HEK293 (cell line): ENCODE data around the gene E4F1.
A peak's percentile ranks its signal among the peaks of the same experiment; 100 is the strongest.

Experiments
- CTCF ChIA-PET: fragments of 350-600 bp; formaldehyde crosslinking; extraction: SDS; loops from one replicate; lab custom pipeline; 2021; ENCODE audit warnings: antibody characterized with exemption; lab: Yijun Ruan, JAX
- POLR2A ChIA-PET: fragments of 300-600 bp; formaldehyde crosslinking; extraction: SDS; loops from one replicate; lab custom pipeline; 2020; ENCODE audit warnings: antibody characterized with exemption, inconsistent platforms; lab: Yijun Ruan, JAX
- H3K27ac ChIP-seq: fragments of 200-500 bp; sonication (Bioruptor generic); 2 replicates; pipeline ENCODE4 v1.5.1; 2014; ENCODE audit warnings: low read depth, low read length, control low read depth, inconsistent platforms; ENCODE audit errors: extremely low read depth
- H3K36me3 ChIP-seq, 2 experiments: fragments of 200-500 bp in 1 of 2; sonication (Bioruptor generic) in 1 of 2; 1 replicate in 1 of 2; 2 replicates in 1 of 2; pipeline ENCODE4 v1.5.1; 2014 to 2017; ENCODE audit warnings: inconsistent platforms in 2 of 2, low read length in 2 of 2; ENCODE audit not compliant: control insufficient read depth in 2 of 2, insufficient read depth in 1 of 2
- H3K4me1 ChIP-seq: fragments of 200-500 bp; sonication (Bioruptor generic); 2 replicates; pipeline ENCODE4 v1.5.1; 2014; ENCODE audit warnings: mild to moderate bottlenecking, low read length, inconsistent platforms; ENCODE audit not compliant: control insufficient read depth, insufficient read depth
- H3K4me3 ChIP-seq: 2 replicates; pipeline ENCODE4 v1.5.1; 2011; ENCODE audit warnings: low read depth, mild to moderate bottlenecking, control low read depth, low read length, moderate library complexity
- H3K9me3 ChIP-seq: fragments of 200-500 bp; sonication (Bioruptor generic); 2 replicates; pipeline ENCODE4 v1.5.1; 2014; ENCODE audit warnings: low read depth, low read length, inconsistent platforms; ENCODE audit not compliant: control insufficient read depth, insufficient read depth
- BCL11A ChIP-seq: fragments of 450-650 bp; formaldehyde crosslinking; IDR thresholded peaks from 2 replicates; pipeline ENCODE4 v1.5.1; 2016; ENCODE audit warnings: low read depth, missing biosample characterization, missing genetic modification characterization
- BCL11B ChIP-seq: fragments of 450-650 bp; formaldehyde crosslinking; IDR thresholded peaks from 2 replicates; pipeline ENCODE4 v1.5.1; 2016; ENCODE audit warnings: low read depth, missing biosample characterization, missing genetic modification characterization
- GLI2 ChIP-seq: fragments of 450-650 bp; formaldehyde crosslinking; IDR thresholded peaks from 2 replicates; pipeline ENCODE4; 2017; ENCODE audit warnings: missing biosample characterization, missing genetic modification characterization, low read depth, borderline replicate concordance
- IKZF3 ChIP-seq: fragments of 450-650 bp; IDR thresholded peaks from 2 replicates; pipeline ENCODE4 v1.5.0; 2018; ENCODE audit warnings: missing biosample characterization, mild to moderate bottlenecking, missing genetic modification characterization, moderate library complexity
- PRDM1 ChIP-seq: fragments of 450-650 bp; formaldehyde crosslinking; IDR thresholded peaks from 2 replicates; pipeline ENCODE4; 2016; ENCODE audit warnings: missing biosample characterization, missing genetic modification characterization
- SCRT1 ChIP-seq: fragments of 450-650 bp; formaldehyde crosslinking; IDR thresholded peaks from 2 replicates; pipeline ENCODE4 v1.5.1; 2016; ENCODE audit warnings: missing biosample characterization, missing genetic modification characterization, borderline replicate concordance
- YY1 ChIP-seq: fragments of 450-650 bp; formaldehyde crosslinking; IDR thresholded peaks from 2 replicates; pipeline ENCODE4 v1.5.1; 2018; ENCODE audit warnings: missing biosample characterization, missing genetic modification characterization
- ZEB2 ChIP-seq: fragments of 450-650 bp; formaldehyde crosslinking; IDR thresholded peaks from 2 replicates; pipeline ENCODE4 v1.5.1; 2016; ENCODE audit warnings: missing biosample characterization, missing genetic modification characterization
- ZFP41 ChIP-seq: fragments of 450-650 bp; formaldehyde crosslinking; IDR thresholded peaks from 2 replicates; pipeline ENCODE4 v1.5.1; 2016; ENCODE audit warnings: missing biosample characterization, missing genetic modification characterization, borderline replicate concordance
- ZNF157 ChIP-seq: fragments of 450-650 bp; formaldehyde crosslinking; IDR thresholded peaks from 2 replicates; pipeline ENCODE4 v1.5.1; 2016; ENCODE audit warnings: missing biosample characterization, missing genetic modification characterization
- ZNF18 ChIP-seq: fragments of 450-650 bp; formaldehyde crosslinking; IDR thresholded peaks from 2 replicates; pipeline ENCODE4 v1.5.1; 2016; ENCODE audit warnings: missing biosample characterization, missing genetic modification characterization
- ZNF239 ChIP-seq: fragments of 450-650 bp; formaldehyde crosslinking; IDR thresholded peaks from 2 replicates; pipeline ENCODE4 v1.5.1; 2016; ENCODE audit warnings: missing biosample characterization, missing genetic modification characterization
- ZNF350 ChIP-seq: fragments of 450-650 bp; formaldehyde crosslinking; IDR thresholded peaks from 2 replicates; pipeline ENCODE4 v1.5.0; 2017; ENCODE audit warnings: missing biosample characterization, mild to moderate bottlenecking, missing genetic modification characterization
- ZNF394 ChIP-seq: fragments of 450-650 bp; formaldehyde crosslinking; IDR thresholded peaks from 2 replicates; pipeline ENCODE4 v1.5.1; 2016; ENCODE audit warnings: missing biosample characterization, missing genetic modification characterization, mild to moderate bottlenecking, moderate library complexity, borderline replicate concordance
- ZNF404 ChIP-seq: fragments of 450-650 bp; formaldehyde crosslinking; IDR thresholded peaks from 2 replicates; pipeline ENCODE4 v1.5.1; 2017; ENCODE audit warnings: missing biosample characterization, missing genetic modification characterization
- ZNF544 ChIP-seq: fragments of 450-650 bp; formaldehyde crosslinking; IDR thresholded peaks from 2 replicates; pipeline ENCODE4 v1.5.0; 2017; ENCODE audit warnings: missing biosample characterization, missing genetic modification characterization
- ZNF549 ChIP-seq: fragments of 450-650 bp; IDR thresholded peaks from 2 replicates; pipeline ENCODE4 v1.5.1; 2018; ENCODE audit warnings: missing biosample characterization, missing genetic modification characterization, mild to moderate bottlenecking, inconsistent platforms, moderate library complexity
- ZNF600 ChIP-seq: fragments of 450-650 bp; formaldehyde crosslinking; IDR thresholded peaks from 2 replicates; pipeline ENCODE4 v1.5.1; 2016; ENCODE audit warnings: missing biosample characterization, missing genetic modification characterization
- ZNF692 ChIP-seq: fragments of 450-650 bp; formaldehyde crosslinking; IDR thresholded peaks from 2 replicates; pipeline ENCODE4 v1.5.1; 2016; ENCODE audit warnings: missing biosample characterization, missing genetic modification characterization
- ZNF701 ChIP-seq: fragments of 450-650 bp; formaldehyde crosslinking; IDR thresholded peaks from 2 replicates; pipeline ENCODE4 v1.5.1; 2016; ENCODE audit warnings: missing biosample characterization, missing genetic modification characterization

E4F1 gene

GRCh38 chr16:2252806-2253148 is 29.4 kb downstream of the E4F1 start (continued):
- TF ChIP-seq ZNF350, result no peak
- TF ChIP-seq ZEB2 (tag by site-specific recombination), result no peak
- TF ChIP-seq ZNF239 (tag by site-specific recombination), result no peak
- TF ChIP-seq YY1, result no peak
- no peak for TF ChIP-seq ZFP41 (tag by site-specific recombination)
- no peak for TF ChIP-seq ZNF701 (tag by site-specific recombination)
- no peak for TF ChIP-seq ZNF18 (tag by site-specific recombination)
- no peak; the same call in 1 of the 2 replicates for TF ChIP-seq ZNF692 (tag by site-specific recombination)
- no peak for TF ChIP-seq GLI2 (tag by site-specific recombination)
- no peak for TF ChIP-seq ZNF549
- 0 out of 2 replicates have a peak, but pooled peaks have one; percentile 53 for TF ChIP-seq BCL11A (tag by site-specific recombination)
- TF ChIP-seq PRDM1, result peak; percentile 83
- TF ChIP-seq SCRT1 (tag by site-specific recombination), result no peak
- TF ChIP-seq ZNF404 (tag by site-specific recombination), result no peak
- no peak for TF ChIP-seq ZNF394
- TF ChIP-seq ZNF157, result no peak
- 0 out of 2 replicates have a peak, but pooled peaks have one; percentile 29 for TF ChIP-seq IKZF3 (tag by site-specific recombination)

GRCh38 chr16:2253293-2253692 is 29.9 kb downstream of the E4F1 start:
- Histone ChIP-seq H3K36me3 (peaks cover 41 to 70% of the 10 kb centered on the region in 2 experiments), H3K27ac (no peak overlapping the region), H3K4me3 (no peak overlapping the region), H3K9me3 (no peaks in the 10 kb centered on the region), H3K4me1 (peaks cover 7% of the 10 kb centered on the region)
- POLR2A ChIA-PET, result interaction anchor here (1.2 to 3.7 kb wide), 2 partner anchors 16 to 58 kb away, joined by 4 to 48 read pairs; partner anchors contain the start of gene DNASE1L2
- CTCF ChIA-PET, result interaction anchor here (1.0 to 1.3 kb wide), 2 partner anchors 9 to 58 kb away, joined by 4 to 6 read pairs; no protein-coding TSS in a partner anchor
- TF ChIP-seq ZNF157 (no peak), BCL11B (tag by site-specific recombination) (0 out of 2 replicates have a peak, but pooled peaks have one; percentile 20)

GRCh38 chr16:2256531-2257140 is 33.2 kb downstream of the E4F1 start:
- H3K36me3 ChIP-seq, result peaks cover 59 to 94% of the 10 kb centered on the region in 2 experiments
- ChIA-PET POLR2A (interaction anchor here (1.4 kb wide), 1 partner anchor 61 kb away, joined by 4 read pairs; no protein-coding TSS in a partner anchor), CTCF (interaction anchor here (0.6 to 0.7 kb wide), 2 partner anchors 217 to 329 kb away, joined by 3 to 6 read pairs; no protein-coding TSS in a partner anchor)

More at GRCh38 chr16:2256531-2257140, 33.2 kb downstream of the E4F1 start:
- H3K4me3 ChIP-seq, result no peak overlapping the region
- TF ChIP-seq ZNF600 (0 out of 2 replicates have a peak, but pooled peaks have one; percentile 6), ZNF544 (tag by site-specific recombination) (no peak)
- H3K9me3 ChIP-seq, result no peaks in the 10 kb centered on the region
- no peak overlapping the region for H3K27ac ChIP-seq
- H3K4me1 ChIP-seq, result peaks cover 7% of the 10 kb centered on the region
